ENCODE data around the gene AMD1.
"Not testable (repeated sequence)": the region's sequence is repeated elsewhere in the genome, so short reads cannot be mapped to it uniquely, and the experiment has no call there.

AMD1 gene

DNA sequence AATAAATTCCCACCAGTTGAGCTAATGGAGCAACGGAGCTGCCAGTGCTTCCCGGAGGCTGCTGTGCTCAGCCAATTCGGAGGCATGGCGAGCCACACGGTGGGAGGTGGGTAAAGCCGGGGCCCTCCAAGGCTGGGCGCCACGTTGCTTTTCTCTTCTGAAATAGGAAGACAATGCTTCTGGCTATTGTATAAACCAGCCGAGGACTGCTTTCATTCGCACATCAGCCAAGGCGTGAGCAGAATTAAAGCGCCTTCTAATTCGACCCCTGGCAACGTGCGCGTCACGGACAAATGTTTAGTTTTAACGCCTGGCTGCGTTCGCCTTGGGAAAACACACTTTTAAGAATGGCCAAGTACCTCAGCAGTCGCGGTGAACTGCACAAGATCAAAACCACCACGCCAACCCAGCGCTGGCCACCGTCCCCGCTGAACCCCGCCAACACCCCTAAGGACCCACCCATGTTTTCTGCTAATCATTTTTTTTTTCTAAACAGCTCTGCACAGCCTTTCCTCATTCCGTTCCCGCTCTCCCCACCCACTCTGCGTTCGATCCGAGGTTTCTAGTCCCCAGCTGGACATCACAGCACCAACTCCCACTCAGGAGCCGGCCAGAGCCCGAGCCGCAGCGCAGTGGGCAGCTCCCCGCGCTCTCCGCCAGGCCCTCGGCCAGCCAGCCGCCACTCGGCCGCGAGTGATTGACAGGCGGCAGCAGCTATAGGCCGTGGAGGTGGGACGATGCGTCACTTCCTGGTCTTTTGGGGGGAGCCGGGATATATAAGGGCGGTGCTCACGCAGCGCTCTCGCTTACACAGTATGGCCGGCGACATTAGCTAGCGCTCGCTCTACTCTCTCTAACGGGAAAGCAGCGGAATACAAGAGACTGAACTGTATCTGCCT lies at the start of gene AMD1:
Gene AMD1 (plus strand): TSS at position 805 of the 899 bp plus-strand sequence. CDS start 321 bp downstream, outside the sequence.
- H3K36me3 Mint-ChIP-seq (ENCODE audit: low read depth), result no peaks in the 10 kb centered on the region
- peak within 1 kb of the TSS; percentile 97 to 99 (median 99) for H3K27ac Mint-ChIP-seq
- no peaks in the 10 kb centered on the region for H3K9me3 Mint-ChIP-seq
- H3K27me3 Mint-ChIP-seq (ENCODE audit: low read depth), result no peaks in the 10 kb centered on the region
- TF ChIP-seq, protein P1, sequence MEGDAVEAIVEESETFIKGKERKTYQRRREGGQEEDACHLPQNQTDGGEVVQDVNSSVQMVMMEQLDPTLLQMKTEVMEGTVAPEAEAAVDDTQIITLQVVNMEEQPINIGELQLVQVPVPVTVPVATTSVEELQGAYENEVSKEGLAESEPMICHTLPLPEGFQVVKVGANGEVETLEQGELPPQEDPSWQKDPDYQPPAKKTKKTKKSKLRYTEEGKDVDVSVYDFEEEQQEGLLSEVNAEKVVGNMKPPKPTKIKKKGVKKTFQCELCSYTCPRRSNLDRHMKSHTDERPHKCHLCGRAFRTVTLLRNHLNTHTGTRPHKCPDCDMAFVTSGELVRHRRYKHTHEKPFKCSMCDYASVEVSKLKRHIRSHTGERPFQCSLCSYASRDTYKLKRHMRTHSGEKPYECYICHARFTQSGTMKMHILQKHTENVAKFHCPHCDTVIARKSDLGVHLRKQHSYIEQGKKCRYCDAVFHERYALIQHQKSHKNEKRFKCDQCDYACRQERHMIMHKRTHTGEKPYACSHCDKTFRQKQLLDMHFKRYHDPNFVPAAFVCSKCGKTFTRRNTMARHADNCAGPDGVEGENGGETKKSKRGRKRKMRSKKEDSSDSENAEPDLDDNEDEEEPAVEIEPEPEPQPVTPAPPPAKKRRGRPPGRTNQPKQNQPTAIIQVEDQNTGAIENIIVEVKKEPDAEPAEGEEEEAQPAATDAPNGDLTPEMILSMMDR (IDR thresholded peaks at IDR 0.05; ENCODE audit: unreplicated experiment in 3 of 3), result no peak
- peak within 1 kb of the TSS; percentile 94 to 96 (median 95) for H3K4me3 Mint-ChIP-seq
- peaks cover 29% of the 10 kb centered on the region for H3K4me1 Mint-ChIP-seq

DNA sequence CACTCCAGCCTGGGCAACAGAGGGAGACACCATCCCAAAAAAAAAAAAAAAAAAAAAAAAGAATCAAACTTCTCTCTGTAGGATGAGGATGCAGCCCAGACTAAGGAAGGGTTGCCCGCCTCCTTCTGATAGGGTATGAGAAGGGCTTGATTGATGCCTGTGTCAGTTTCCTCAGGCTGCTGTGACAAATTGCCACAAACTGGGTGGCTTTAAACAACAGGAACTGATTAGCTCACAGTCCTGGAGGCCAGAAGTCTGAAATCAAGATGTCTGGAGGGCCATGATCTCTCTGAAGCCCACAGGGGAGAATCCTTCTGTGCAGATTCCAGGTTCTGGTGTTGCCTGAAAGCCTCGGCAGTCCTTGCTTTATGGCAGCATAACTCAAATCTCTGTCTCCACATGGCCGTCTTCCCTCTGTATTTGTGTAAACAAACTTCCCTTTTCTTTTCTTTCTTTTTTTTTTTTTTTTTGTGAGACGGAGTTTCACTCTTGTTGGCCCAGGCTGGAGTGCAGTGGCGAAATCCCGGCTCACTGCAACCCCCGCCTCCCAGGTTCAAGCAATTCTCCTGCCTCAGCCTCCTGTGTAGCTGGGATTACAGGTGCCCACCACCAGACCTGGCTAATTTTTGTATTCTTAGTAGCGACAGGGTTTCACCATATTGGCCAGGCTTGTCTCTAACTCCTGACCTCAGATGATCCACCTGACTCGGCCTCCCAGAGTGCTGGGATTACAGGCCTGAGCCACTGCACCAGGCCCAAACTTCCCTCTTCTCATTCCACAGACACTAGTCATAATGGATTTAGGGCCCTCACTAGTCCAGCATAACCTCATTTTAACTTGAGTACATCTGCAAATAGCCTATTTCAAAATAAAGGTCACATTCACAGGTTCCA lies 48.1 kb upstream of the AMD1 start:
- Mint-ChIP-seq H3K4me3 (no peak overlapping the region), H3K9me3 (no peaks in the 10 kb centered on the region), H3K27me3 (ENCODE audit: low read depth) (no peaks in the 10 kb centered on the region), H3K27ac (no peak overlapping the region), H3K36me3 (ENCODE audit: low read depth) (no peaks in the 10 kb centered on the region), H3K4me1 (peaks cover 6% of the 10 kb centered on the region)
- TF ChIP-seq, protein P1 (IDR thresholded peaks at IDR 0.05; ENCODE audit: unreplicated experiment in 3 of 3), result no peak

DNA sequence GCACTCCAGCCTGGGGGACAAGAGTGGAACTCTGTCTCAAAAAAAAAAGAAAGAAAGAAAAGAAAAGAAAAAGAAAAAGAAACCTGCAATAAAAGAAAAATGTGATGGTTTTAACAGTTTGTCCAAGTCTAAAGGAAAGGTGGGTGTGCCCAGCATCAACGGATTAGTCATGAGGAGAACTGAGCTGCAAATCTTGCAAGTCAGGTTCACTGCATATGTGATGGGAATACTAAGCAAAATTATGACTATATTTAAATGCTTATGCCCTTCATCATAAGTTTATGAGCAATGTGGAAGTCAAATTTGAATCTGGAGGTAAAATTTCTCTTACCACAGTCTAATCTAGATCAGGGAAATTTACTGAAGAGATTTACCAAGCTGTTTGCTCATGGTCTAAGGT lies 46.2 kb upstream of the AMD1 start:
- H3K4me3 Mint-ChIP-seq, result no peak overlapping the region
- no peaks in the 10 kb centered on the region for H3K27me3 Mint-ChIP-seq (ENCODE audit: low read depth)
- H3K9me3 Mint-ChIP-seq, result no peaks in the 10 kb centered on the region
- TF ChIP-seq, protein P1 (IDR thresholded peaks at IDR 0.05; ENCODE audit: unreplicated experiment in 3 of 3), result no peak
- no peaks in the 10 kb centered on the region for H3K4me1 Mint-ChIP-seq
- no peak overlapping the region for H3K27ac Mint-ChIP-seq
- H3K36me3 Mint-ChIP-seq (ENCODE audit: low read depth), result no peaks in the 10 kb centered on the region

DNA sequence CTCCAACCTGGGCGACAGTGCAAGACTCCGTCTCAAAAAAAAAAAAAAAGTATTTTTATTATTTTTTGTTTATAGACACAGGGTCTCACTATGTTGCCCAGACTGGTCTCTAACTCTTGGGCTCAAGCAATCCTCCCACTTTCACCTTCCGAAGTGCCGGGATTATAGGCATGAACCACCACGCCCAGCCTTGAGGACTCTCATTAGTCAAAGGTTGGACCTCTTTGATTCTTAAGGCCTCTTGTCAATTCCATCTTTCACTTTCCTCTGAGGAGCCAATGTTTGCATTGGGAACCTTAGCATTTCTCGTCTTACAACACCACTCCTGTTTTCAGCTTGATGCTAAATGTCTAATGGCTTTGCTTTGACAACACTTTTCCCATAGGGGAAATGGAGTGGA lies 43.2 kb upstream of the AMD1 start:
- TF ChIP-seq, protein P1 (IDR thresholded peaks at IDR 0.05; ENCODE audit: unreplicated experiment in 3 of 3), result no peak
- H3K4me3 Mint-ChIP-seq, result no peak overlapping the region
- H3K27ac Mint-ChIP-seq, result no peak overlapping the region
- no peaks in the 10 kb centered on the region for H3K9me3 Mint-ChIP-seq
- H3K27me3 Mint-ChIP-seq (ENCODE audit: low read depth), result no peaks in the 10 kb centered on the region
- H3K36me3 Mint-ChIP-seq (ENCODE audit: low read depth), result no peaks in the 10 kb centered on the region
- H3K4me1 Mint-ChIP-seq, result no peaks in the 10 kb centered on the region

DNA sequence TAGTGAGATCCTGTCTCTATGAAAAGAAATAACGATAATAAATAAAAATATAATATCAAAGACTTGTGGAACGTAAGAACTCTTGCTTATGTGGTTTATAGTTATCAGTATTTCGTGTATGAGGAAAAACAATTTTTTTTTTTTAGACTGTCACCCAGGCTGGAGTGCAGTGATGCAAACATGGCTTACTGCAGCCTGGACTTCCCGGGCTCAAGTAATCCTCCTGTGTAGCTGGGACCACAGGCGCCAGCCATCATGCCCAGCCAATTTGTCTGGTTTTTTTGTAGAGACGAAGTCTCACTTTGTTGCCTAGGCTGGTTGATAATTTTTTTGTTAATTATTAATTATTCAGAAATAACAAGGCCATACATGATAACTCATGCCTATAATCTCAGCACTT lies 40.8 kb upstream of the AMD1 start:
- Mint-ChIP-seq H3K27me3 (ENCODE audit: low read depth) (no peaks in the 10 kb centered on the region), H3K36me3 (ENCODE audit: low read depth) (no peaks in the 10 kb centered on the region), H3K9me3 (no peaks in the 10 kb centered on the region), H3K4me3 (no peak overlapping the region), H3K4me1 (no peaks in the 10 kb centered on the region), H3K27ac (no peak overlapping the region)
- TF ChIP-seq, protein P1 (IDR thresholded peaks at IDR 0.05; ENCODE audit: unreplicated experiment in 3 of 3), result no peak

DNA sequence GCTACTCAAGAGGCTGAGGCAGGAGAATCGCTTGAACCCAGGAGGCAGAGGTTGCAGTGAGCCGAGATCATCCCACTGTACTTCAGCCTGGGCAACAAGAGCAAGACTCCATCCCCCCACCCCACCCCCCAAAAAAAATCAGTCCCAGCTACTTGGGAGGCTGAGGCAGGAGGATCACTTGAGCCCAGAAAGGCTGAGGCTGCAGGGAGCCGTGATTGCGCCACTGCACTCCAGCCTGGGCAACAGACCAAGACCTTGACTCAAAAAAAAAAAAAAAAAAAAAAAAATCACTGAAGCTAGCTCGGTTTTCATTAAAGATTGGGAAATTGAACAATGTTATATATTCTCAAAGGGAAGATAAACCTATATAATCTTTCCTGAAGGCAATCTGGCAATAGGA lies 38.8 kb upstream of the AMD1 start:
- H3K4me3 Mint-ChIP-seq; H3K27me3 Mint-ChIP-seq (ENCODE audit: low read depth); H3K9me3 Mint-ChIP-seq; H3K36me3 Mint-ChIP-seq (ENCODE audit: low read depth); H3K4me1 Mint-ChIP-seq; H3K27ac Mint-ChIP-seq: not testable (repeated sequence)

Measured in nephron (organoid).